Measurements from ENCODE around the gene GSG1L.

GRCh38 chr16:27867122-27868110 is 196.1 kb downstream of the GSG1L start:
- TF ChIP-seq, protein P1, sequence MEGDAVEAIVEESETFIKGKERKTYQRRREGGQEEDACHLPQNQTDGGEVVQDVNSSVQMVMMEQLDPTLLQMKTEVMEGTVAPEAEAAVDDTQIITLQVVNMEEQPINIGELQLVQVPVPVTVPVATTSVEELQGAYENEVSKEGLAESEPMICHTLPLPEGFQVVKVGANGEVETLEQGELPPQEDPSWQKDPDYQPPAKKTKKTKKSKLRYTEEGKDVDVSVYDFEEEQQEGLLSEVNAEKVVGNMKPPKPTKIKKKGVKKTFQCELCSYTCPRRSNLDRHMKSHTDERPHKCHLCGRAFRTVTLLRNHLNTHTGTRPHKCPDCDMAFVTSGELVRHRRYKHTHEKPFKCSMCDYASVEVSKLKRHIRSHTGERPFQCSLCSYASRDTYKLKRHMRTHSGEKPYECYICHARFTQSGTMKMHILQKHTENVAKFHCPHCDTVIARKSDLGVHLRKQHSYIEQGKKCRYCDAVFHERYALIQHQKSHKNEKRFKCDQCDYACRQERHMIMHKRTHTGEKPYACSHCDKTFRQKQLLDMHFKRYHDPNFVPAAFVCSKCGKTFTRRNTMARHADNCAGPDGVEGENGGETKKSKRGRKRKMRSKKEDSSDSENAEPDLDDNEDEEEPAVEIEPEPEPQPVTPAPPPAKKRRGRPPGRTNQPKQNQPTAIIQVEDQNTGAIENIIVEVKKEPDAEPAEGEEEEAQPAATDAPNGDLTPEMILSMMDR (optimal IDR thresholded peaks at IDR 0.05 in 1 of 3, IDR thresholded peaks at IDR 0.05 in 1 of 3, conservative IDR thresholded peaks at IDR 0.05 in 1 of 3; ENCODE audit: extremely low read depth in 1 of 3, insufficient read depth in 2 of 3, low read length in 3 of 3) = peak; percentile 37 to 71 (median 71)
- no peak for TF ChIP-seq EZH2 (IDR thresholded peaks at IDR 0.05; ENCODE audit: low read length)

All from keratinocyte (primary cell).